ENCODE data around the gene FBXW7.

The FBXW7 gene

DNA sequence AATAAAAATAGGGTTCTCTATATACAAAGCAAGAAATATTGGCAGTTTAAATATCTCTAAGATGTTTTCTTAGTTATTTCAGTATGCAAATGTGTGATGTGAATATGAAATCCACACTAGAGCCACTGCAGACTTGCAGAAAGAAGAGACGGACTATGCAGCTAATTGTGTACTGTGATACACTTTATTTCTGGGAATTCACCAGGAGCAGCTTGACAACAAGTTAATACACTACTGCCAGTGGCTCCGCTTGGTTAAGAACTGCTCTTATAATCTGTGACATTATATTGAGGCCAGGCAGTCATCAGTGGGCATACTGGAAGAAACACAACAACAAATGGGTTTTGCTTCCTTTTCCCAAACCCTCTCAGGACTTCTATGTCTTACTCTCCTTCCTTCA, 172.0 kb downstream of the FBXW7 start:
- DNase-seq = no peak

- no peak for DNase-seq
These were observed 172.8 kb downstream of the FBXW7 start for GRCh38 chr4:152363086-152363485.

DNA sequence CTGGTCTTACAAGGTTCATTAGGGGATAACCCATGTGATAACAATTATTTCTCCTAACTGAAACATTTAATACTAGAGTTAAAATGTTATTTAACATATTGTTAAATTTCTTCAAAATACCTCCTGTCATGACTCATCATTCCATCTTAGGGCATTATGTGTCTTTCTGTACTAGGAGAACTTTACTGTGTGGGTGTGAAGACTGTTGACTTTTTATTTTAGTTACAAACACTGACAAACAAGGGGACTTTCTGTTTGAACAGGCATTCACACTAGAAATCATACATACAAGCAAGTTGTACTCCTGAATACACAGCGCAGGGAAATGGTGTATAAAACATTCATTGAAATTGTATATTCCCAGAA, 175.9 kb downstream of the FBXW7 start:
- no peak for DNase-seq

GRCh38 chr4:152359208-152360044, 176.5 kb downstream of the FBXW7 start:
- no peak for DNase-seq

- no peak for DNase-seq
These were observed 178.7 kb downstream of the FBXW7 start for GRCh38 chr4:152357206-152357605.

GRCh38 chr4:152356428-152357034, 179.4 kb downstream of the FBXW7 start:
- no peak for DNase-seq

DNA sequence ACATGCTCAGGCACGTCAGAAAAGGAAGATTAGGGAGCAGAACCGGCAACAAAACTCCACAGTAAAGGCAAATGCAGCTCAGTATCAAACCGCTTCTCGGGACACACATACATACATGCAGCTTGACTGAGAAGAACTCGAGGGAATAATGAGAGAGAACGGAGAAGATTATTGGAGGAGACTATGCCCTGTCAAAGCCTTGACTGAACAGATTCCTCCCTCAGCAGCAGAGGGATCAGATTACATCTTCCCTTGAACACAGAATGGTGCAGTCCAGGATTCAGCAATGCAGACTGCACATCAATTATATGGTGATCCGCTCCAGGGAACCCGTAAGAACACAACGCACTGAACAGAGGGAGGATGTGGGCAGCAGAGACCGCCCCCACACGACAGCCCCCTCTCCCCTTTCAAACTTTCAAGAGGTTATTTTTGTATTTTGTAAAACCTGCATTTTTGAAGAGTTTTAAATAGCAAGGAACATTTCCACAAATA, 183.2 kb downstream of the FBXW7 start:
- peak; percentile 68 for DNase-seq

DNA sequence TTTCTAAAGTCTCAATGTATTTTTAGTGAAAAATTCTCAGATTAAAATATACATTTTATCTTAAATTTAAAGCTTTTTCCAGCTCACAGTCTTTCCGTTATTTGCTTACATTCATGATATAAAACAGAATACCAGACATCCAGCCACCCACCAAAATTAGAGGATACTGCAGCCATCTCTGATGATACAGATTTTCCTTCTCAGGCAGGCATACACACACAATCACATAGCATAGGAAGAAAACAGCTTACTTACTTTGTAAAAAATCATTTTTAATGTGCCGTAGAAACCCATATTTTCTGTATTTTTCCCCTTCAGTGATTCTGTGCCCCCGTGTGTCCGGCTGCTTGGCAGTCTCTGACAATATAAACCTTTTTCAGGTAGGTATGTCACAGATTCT, 183.7 kb downstream of the FBXW7 start:
- DNase-seq = no peak

- no peak for DNase-seq
These were observed 184.8 kb downstream of the FBXW7 start for GRCh38 chr4:152351080-152351479.

DNA sequence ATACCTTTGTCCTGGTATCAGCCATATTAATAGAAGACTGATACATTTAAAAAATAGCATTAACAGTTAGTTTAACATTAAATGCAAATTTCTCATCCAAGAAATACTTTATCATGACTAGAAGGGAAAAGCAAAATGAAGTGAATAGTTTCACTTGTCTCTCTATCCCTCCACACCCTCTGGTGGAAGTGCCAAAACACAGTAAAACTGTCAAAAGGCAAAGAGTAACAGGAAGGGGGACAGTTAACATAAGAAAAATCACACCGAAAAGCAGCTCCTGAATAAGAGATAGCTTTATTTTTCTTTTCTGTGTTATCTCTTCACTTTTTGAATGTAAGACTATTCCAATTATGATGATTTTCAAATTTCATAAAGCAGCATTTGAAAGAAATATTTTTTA, 187.2 kb downstream of the FBXW7 start:
- DNase-seq = no peak

GRCh38 chr4:152346979-152347378, 188.9 kb downstream of the FBXW7 start:
- no peak for DNase-seq

DNA sequence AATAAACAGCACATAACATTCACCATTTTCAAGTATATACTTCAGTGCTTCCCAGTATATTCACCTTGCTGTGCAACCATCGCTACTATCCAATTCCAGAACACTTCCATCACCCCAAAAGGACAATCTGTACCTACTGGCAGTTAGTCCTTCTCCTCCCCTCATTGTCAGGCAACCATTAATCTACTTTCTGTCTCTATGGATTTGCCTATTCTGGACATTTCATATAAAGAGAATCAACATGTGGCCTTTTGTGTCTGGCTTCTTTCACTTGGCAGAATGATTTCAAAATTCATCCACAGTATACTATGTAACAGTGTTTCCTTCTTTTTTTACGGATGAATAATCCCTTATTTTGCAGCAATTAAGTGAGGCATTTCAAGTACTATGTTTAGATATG, 189.4 kb downstream of the FBXW7 start:
- DNase-seq = no peak

DNA sequence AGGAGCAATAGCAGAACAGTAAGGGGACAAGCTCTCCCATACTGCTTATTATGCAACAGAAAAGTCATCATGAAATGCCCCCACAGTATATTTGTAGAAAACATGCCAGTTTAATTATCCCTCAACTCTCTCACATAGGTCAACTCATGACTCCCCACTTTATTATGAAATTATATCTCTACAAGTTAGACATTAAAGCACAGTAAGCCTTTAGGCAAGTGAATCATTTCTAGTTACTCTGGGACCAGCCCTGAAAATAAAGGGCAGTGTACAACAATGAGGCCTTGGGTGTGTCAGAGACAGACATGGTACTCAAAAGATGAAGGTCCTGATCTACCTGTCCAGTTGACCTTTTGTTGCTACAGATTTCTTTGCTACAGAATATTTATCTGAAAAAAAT, 191.9 kb downstream of the FBXW7 start:
- DNase-seq = no peak

GRCh38 chr4:152342293-152342692, 193.6 kb downstream of the FBXW7 start:
- DNase-seq = no peak

- DNase-seq = no peak
These were observed 195.1 kb downstream of the FBXW7 start for GRCh38 chr4:152340818-152341217.

GRCh38 chr4:152339576-152339975, 196.3 kb downstream of the FBXW7 start:
- DNase-seq = no peak

GRCh38 chr4:152334931-152335330, 201.0 kb downstream of the FBXW7 start:
- no peak for DNase-seq

- no peak for DNase-seq
These were observed 204.8 kb downstream of the FBXW7 start for GRCh38 chr4:152331042-152331441.

GRCh38 chr4:152328582-152328981, 207.3 kb downstream of the FBXW7 start:
- DNase-seq = no peak

DNA sequence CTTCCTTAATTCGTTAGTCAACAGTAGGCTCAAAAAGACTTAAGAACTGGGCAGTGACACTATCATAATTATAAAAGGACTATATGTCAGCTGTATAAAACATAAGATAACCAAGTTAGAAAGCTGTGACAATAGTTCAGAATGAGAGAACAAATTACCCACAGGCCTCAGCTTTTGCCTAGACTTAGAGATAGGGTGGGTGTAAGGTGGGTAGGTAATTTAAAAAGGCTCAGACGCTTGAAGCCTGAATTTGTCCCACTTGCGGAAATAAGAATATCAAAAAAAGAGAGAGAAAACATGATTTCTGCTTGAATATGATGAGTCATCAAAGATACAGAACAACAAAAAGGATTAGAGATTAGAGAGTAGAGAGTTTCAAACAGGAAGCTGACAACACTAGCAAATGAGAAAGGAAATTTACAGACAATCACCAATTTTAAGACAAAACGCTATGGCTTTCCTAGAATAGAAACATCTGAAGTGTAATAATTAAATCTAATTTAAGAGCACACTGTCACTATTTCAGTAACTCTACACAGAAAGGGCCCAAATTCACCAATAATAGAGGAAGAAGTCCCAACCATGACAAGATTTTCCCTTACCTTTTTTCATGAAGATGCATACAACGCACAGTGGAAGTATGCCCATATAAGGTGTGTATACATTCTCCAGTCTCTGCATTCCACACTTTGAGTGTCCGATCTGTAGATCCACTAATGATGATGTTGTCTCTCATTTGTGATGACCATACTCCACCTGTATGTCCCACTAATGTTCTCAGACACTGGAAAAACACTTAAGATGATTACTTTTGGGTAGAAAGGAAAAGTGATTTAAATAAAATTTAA, 208.1 kb downstream of the FBXW7 start:
- no peak for DNase-seq

DNA sequence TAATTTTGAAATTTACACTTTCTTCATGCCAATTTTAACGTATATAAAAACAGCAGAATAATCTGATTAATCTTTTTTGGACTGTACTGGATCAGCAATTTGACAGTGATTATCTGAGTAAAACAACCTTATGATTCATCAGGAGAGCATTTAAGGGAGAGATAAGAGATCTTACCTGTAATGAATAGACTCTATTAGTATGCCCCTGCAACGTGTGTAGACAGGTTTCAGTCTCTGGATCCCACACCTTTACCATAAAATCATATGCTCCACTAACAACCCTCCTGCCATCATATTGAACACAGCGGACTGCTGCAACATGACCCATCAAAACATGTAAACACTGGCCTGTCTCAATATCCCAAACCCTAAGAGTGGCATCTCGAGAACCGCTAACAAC, 210.1 kb downstream of the FBXW7 start:
- DNase-seq = no peak

GRCh38 chr4:152323221-152323620, 212.7 kb downstream of the FBXW7 start:
- no peak for DNase-seq

GRCh38 chr4:152322656-152323055, 213.2 kb downstream of the FBXW7 start:
- no peak for DNase-seq

DNA sequence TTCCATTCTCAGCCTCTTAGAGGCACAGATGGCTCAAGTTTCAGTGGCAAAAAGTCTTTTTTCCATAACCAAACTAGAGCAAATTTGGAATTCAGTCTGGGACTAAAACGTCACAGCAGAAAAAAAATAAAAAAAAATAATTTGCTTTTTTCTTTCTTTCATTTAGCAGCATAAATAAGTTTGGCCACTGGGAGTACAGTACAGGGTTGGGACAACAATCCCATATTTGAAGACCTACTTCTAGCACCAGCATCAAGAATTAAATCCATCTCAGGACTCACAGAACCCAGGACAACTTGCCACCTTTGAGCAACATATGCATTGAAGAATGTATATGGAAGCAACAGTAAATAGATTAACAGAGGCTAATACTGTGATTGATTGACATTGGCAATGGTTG, 214.0 kb downstream of the FBXW7 start:
- DNase-seq = no peak
